VCaP (cell line): ENCODE data around the gene PRKCE.

Experiments
- H3K27ac ChIP-seq: fragments of 450-650 bp; 2 replicates; pipeline ENCODE4 v1.5.1; 2017
- TF ChIP-seq, protein P1 (sequence below): fragments of 450-650 bp; conservative IDR thresholded peaks from 2 replicates; pipeline ENCODE4 v1.5.1; 2017; ENCODE audit warnings: mild to moderate bottlenecking, moderate library complexity

PRKCE gene

GRCh38 chr2:46236006-46236875, 584.8 kb downstream of the PRKCE start:
- TF ChIP-seq, protein P1, sequence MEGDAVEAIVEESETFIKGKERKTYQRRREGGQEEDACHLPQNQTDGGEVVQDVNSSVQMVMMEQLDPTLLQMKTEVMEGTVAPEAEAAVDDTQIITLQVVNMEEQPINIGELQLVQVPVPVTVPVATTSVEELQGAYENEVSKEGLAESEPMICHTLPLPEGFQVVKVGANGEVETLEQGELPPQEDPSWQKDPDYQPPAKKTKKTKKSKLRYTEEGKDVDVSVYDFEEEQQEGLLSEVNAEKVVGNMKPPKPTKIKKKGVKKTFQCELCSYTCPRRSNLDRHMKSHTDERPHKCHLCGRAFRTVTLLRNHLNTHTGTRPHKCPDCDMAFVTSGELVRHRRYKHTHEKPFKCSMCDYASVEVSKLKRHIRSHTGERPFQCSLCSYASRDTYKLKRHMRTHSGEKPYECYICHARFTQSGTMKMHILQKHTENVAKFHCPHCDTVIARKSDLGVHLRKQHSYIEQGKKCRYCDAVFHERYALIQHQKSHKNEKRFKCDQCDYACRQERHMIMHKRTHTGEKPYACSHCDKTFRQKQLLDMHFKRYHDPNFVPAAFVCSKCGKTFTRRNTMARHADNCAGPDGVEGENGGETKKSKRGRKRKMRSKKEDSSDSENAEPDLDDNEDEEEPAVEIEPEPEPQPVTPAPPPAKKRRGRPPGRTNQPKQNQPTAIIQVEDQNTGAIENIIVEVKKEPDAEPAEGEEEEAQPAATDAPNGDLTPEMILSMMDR, result no peak
- H3K27ac ChIP-seq, result no peak overlapping the region

DNA sequence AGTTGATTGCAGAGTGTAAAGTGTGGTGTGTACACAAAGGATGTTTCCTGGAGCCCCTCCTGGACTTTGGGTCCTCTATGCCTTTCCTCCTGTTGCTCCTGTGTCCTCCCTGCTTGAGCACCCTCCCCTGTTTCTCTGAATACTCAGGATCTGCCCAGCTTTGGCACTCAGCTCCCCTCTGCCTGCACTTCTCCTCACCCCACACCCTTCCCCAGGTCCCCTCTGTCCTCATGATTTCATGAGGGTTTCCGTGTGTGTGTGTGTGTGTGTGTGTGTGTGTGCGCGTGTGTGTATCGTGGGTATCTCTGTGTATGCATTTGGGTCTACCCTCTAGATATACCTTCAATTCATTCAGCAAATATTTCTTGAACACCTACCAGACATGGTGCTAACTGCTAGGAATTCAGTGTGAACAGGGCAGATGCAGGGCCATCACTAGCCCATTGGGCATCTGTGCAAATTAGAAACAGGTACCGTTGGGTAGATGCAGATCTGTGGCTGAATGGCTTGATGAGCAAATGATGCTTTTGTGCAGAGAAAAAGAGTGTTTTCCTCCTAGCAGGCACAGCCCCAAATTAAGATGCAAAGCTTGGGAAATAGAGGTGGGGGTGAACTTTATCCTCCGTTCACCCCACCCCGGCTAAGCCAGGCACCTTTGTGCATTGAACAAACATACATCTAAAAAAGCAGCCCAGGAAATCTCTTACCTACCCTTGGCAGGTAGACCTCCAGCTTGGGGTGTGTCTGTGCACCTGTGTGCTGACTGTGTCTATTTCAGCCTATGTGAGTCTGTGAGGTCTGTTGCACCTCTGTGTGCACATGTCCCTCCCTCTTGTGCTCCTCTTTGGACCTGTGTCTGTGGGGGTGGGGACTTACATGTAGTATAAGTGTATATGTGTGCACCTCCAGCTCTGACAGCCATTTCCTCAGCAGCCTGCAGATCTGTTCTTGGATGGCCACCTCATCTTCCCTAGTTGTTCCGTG, 585.7 kb downstream of the PRKCE start:
- TF ChIP-seq, protein P1, result no peak
- no peak overlapping the region for H3K27ac ChIP-seq
